ENCODE measurements around the gene NIPAL4. TPM values are rescaled to one million over a fixed set of nuclear protein-coding genes. Genes with fewer than 3 reads are reported as not detected.

Gene NIPAL4
- total RNA-seq, 2 donors from 2014 or later: 1.6 TPM; not detected in 1

GRCh38 chr5:157509093-157509492 is 49.1 kb downstream of the NIPAL4 start:
- Histone ChIP-seq H3K27me3 (no peaks in the 10 kb centered on the region), H3K9me3 (no peaks in the 10 kb centered on the region), H3K36me3 (peaks cover 58% of the 10 kb centered on the region), H3K4me1 (peaks cover 0 to 27% of the 10 kb centered on the region in 2 donors), H3K4me3 (no peak overlapping the region), H3K27ac (no peak overlapping the region)
- TF ChIP-seq, protein P1, sequence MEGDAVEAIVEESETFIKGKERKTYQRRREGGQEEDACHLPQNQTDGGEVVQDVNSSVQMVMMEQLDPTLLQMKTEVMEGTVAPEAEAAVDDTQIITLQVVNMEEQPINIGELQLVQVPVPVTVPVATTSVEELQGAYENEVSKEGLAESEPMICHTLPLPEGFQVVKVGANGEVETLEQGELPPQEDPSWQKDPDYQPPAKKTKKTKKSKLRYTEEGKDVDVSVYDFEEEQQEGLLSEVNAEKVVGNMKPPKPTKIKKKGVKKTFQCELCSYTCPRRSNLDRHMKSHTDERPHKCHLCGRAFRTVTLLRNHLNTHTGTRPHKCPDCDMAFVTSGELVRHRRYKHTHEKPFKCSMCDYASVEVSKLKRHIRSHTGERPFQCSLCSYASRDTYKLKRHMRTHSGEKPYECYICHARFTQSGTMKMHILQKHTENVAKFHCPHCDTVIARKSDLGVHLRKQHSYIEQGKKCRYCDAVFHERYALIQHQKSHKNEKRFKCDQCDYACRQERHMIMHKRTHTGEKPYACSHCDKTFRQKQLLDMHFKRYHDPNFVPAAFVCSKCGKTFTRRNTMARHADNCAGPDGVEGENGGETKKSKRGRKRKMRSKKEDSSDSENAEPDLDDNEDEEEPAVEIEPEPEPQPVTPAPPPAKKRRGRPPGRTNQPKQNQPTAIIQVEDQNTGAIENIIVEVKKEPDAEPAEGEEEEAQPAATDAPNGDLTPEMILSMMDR (IDR thresholded peaks at IDR 0.05): no peak
- no peak for DNase-seq (ENCODE audit: low spot score)

- H3K27me3 ChIP-seq: no peaks in the 10 kb centered on the region
- H3K27ac ChIP-seq: no peak overlapping the region
- no peaks in the 10 kb centered on the region for H3K9me3 ChIP-seq
- H3K4me3 ChIP-seq: no peak overlapping the region
- no peak for DNase-seq (ENCODE audit: low spot score)
- peaks cover 0 to 29% of the 10 kb centered on the region in 2 donors for H3K4me1 ChIP-seq
- H3K36me3 ChIP-seq: peaks cover 53% of the 10 kb centered on the region
- TF ChIP-seq, protein P1 (IDR thresholded peaks at IDR 0.05): no peak
Observed at GRCh38 chr5:157509587-157509986, 49.6 kb downstream of the NIPAL4 start.

- peaks cover 42% of the 10 kb centered on the region for H3K36me3 ChIP-seq
- H3K9me3 ChIP-seq: no peaks in the 10 kb centered on the region
- H3K4me1 ChIP-seq: peaks cover 0 to 40% of the 10 kb centered on the region in 2 donors
- peak overlapping the region; percentile 75 to 76 for H3K27ac ChIP-seq
- no peak for DNase-seq (ENCODE audit: low spot score)
- no peak overlapping the region for H3K4me3 ChIP-seq
- no peaks in the 10 kb centered on the region for H3K27me3 ChIP-seq
- TF ChIP-seq, protein P1 (IDR thresholded peaks at IDR 0.05): no peak
Observed at GRCh38 chr5:157510682-157511081, 50.7 kb downstream of the NIPAL4 start.

GRCh38 chr5:157511651-157512644 is 51.9 kb downstream of the NIPAL4 start:
- peak overlapping the region; percentile 75 to 76 for H3K27ac ChIP-seq
- peaks cover 29% of the 10 kb centered on the region for H3K36me3 ChIP-seq
- peak; percentile 96 for DNase-seq (ENCODE audit: low spot score)
- peaks cover 0 to 49% of the 10 kb centered on the region in 2 donors for H3K4me1 ChIP-seq
- no peak overlapping the region for H3K4me3 ChIP-seq
- H3K9me3 ChIP-seq: no peaks in the 10 kb centered on the region
- TF ChIP-seq, protein P1 (IDR thresholded peaks at IDR 0.05): no peak
- no peaks in the 10 kb centered on the region for H3K27me3 ChIP-seq

DNA sequence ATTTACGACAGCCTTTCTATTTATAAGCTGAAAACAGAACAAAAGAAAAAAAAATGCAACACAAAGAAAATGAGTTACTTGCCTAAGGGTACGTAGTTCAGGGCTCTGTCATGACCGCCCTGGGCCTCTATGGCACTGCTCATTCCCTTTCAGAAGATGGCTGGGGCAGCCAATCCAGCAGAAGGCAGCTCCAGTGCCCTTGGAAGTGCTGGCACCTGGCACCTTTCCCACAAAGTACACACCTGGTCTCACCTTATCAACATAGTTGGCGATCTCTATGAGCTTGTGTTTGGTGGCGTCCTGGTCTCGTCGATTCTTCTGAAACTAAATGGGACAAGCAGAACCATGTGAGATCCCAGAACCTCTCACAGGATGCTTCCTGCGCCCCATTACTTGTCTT is 53.2 kb downstream of the NIPAL4 start:
- no peaks in the 10 kb centered on the region for H3K27me3 ChIP-seq
- H3K4me1 ChIP-seq: peaks cover 0 to 47% of the 10 kb centered on the region in 2 donors
- DNase-seq (ENCODE audit: low spot score): no peak
- H3K4me3 ChIP-seq: no peak overlapping the region
- H3K27ac ChIP-seq: no peak overlapping the region
- TF ChIP-seq, protein P1 (IDR thresholded peaks at IDR 0.05): no peak
- H3K9me3 ChIP-seq: no peaks in the 10 kb centered on the region
- peaks cover 18% of the 10 kb centered on the region for H3K36me3 ChIP-seq
